Measurements from ENCODE around the gene SCYL3.
"Not testable (repeated sequence)": the region's sequence is repeated elsewhere in the genome, so short reads cannot be mapped to it uniquely, and the experiment has no call there.

- not testable (repeated sequence) for TF ChIP-seq CTCF, POLR2A (IDR thresholded peaks at IDR 0.05)
Measured at GRCh38 chr1:169871988-169872387, 21.7 kb downstream of the SCYL3 start.

Measured in lower leg skin (tissue), 3 donors.